Central memory CD8-positive, alpha-beta T cell (primary cell): Measurements from ENCODE around the gene SLC15A5.

Source experiments
- ATAC-seq: fragments of 150-1000 bp; cut with Tn5 transposase; replicated peaks from 2 replicates; pipeline ENCODE4 v1.10.0; 2022; ENCODE audit warnings: mild to moderate bottlenecking, moderate FRiP score, moderate number of reproducible peaks; ENCODE audit not compliant: poor library complexity, severe bottlenecking; ENCODE audit errors: extremely low read depth
- DNase-seq, 2 donors: peaks; one replicate each; pipeline ENCODE4 v3.0.0; 2021; ENCODE audit warnings: low spot score in 2 of 2
- H3K27ac Mint-ChIP-seq: one replicate; pipeline ENCODE4 v1.8.0; 2022; ENCODE audit warnings: low read depth, mild to moderate bottlenecking, moderate library complexity, mixed read lengths
- H3K27me3 Mint-ChIP-seq: one replicate; pipeline ENCODE4 v1.8.0; 2022; ENCODE audit warnings: mixed read lengths
- H3K36me3 Mint-ChIP-seq: one replicate; pipeline ENCODE4 v1.8.0; 2022; ENCODE audit warnings: mild to moderate bottlenecking, moderate library complexity, mixed read lengths; ENCODE audit not compliant: insufficient read depth
- H3K4me1 Mint-ChIP-seq: one replicate; pipeline ENCODE4 v1.8.0; 2022; ENCODE audit warnings: mixed read lengths
- H3K4me3 Mint-ChIP-seq: one replicate; pipeline ENCODE4 v1.8.0; 2022; ENCODE audit warnings: mild to moderate bottlenecking, moderate library complexity, mixed read lengths
- H3K9me3 Mint-ChIP-seq: one replicate; pipeline ENCODE4 v1.8.0; 2022; ENCODE audit warnings: mixed read lengths

The SLC15A5 gene

DNA sequence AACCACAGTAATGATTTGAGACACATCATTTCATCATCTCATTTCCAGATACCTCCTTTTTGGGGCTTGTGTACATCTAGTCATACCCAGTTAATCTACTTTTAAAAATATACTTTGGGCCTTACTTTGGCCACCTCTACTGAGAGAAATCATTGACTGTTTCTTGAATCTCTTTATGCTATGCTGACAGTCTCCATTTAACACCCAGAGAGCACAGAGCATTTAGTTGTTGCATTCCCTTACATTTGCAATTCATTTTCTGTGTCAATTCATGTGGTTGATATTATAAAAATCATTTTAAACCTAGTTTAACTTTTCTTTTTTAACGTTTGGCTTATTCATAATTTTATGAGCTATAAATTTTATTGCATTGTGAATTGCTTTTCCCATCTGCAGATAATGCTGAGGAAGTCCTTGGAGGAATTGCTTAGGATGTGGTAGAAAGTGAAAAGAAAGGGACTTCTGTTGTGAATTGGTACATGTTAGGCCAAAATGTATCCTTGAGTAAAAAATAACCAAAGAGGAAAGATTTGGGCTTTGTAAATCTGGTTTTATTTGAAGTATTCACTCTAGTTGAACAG is 17.0 kb upstream of the SLC15A5 start:
- Mint-ChIP-seq H3K36me3 (peaks cover 1% of the 10 kb centered on the region), H3K27me3 (no peaks in the 10 kb centered on the region), H3K27ac (no peak overlapping the region), H3K4me1 (no peaks in the 10 kb centered on the region), H3K4me3 (no peak overlapping the region), H3K9me3 (peaks cover 35% of the 10 kb centered on the region)
- ATAC-seq (no peak), DNase-seq (no peak)

DNA sequence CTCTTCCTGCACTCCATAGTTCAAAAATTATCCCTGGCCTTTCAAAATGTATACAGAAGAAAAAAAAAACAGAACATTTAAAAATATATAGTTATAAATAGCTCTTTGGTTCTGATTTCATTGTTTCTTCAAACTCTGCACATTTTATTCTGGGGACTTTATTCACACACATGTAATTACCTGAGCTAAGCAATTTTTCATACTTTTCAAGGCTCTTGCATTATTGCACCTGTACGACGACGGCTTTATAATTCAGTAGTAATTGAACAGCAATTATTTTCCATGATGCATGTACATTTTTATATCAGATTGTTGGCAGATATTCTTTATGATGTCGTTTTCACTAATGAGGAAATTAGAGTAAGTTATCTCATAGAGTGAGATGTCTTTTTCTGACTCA is 13.5 kb upstream of the SLC15A5 start:
- no peaks in the 10 kb centered on the region for H3K27me3 Mint-ChIP-seq
- peaks cover 29% of the 10 kb centered on the region for H3K9me3 Mint-ChIP-seq
- DNase-seq (no peak), ATAC-seq (no peak)
- no peak overlapping the region for H3K4me3 Mint-ChIP-seq
- no peak overlapping the region for H3K27ac Mint-ChIP-seq
- H3K4me1 Mint-ChIP-seq: no peaks in the 10 kb centered on the region
- H3K36me3 Mint-ChIP-seq: peaks cover 1% of the 10 kb centered on the region

DNA sequence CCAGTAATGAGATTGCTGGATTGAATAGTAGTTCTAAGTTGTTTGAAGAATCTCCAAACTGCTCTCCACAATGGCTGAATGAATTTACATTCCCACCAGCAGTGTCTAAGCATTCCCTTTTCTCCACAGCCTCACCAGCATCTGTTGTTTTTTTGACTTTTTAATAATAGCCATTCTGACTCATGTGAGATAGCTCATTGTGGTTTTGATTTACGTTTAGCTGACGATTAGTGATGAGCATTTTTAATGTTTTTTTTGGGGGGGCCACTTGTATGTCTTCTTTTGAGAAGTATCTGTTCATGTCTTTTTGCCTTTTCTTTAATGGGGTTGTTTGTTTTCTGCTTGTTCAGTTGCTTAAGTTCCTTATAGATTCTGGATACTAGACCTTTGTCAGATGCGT is 8.1 kb upstream of the SLC15A5 start:
- Mint-ChIP-seq H3K4me3 (no peak overlapping the region), H3K9me3 (peaks cover 20% of the 10 kb centered on the region), H3K4me1 (no peaks in the 10 kb centered on the region), H3K27ac (no peak overlapping the region), H3K27me3 (no peaks in the 10 kb centered on the region), H3K36me3 (no peaks in the 10 kb centered on the region)
- ATAC-seq: no peak
- no peak for DNase-seq

DNA sequence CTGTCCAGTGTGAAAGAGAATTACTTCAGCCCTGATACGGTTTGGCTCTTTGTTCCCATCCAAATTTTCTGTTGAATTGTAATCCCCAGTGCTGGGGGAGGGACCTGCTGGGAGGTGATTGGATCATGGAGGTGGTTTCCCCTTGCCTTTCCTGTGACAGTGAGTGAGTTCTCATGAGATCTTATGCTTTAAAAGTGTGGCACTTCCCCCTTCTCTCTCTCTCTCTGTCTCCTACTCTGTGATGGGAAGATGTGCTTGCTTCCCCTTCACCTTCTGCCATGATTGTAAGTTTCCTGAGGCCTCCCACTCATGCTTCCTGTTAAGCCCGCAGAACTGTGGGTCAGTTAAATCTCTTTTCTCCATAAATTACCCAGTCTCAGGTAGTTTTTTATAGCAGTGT is 5.5 kb upstream of the SLC15A5 start:
- Mint-ChIP-seq H3K27me3 (no peaks in the 10 kb centered on the region), H3K9me3 (peaks cover 15% of the 10 kb centered on the region), H3K4me3 (no peak overlapping the region), H3K4me1 (no peaks in the 10 kb centered on the region), H3K36me3 (no peaks in the 10 kb centered on the region), H3K27ac (no peak overlapping the region)
- ATAC-seq (no peak), DNase-seq (no peak)

DNA sequence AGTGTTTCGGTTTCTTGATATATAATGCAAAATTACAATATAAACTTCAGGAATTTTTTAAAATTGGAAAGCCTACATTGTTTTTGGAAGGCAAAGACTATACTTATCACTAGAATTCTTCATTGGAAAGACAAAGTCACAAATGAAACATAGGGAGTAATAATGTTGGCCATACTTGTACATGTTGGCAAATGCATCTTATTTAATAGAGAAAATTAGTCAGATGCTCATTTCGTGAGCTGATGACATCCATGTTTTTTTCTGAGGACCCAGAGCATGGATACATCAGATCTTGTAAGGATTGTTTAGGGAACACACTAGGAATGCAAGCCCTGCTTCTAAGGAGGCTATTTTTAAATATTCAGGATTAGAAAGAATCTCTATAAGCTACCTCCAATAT is 4.6 kb upstream of the SLC15A5 start:
- H3K27me3 Mint-ChIP-seq: no peaks in the 10 kb centered on the region
- H3K36me3 Mint-ChIP-seq: no peaks in the 10 kb centered on the region
- DNase-seq (no peak), ATAC-seq (no peak)
- no peaks in the 10 kb centered on the region for H3K4me1 Mint-ChIP-seq
- H3K9me3 Mint-ChIP-seq: peaks cover 11% of the 10 kb centered on the region
- H3K27ac Mint-ChIP-seq: no peak overlapping the region
- H3K4me3 Mint-ChIP-seq: no peak overlapping the region

DNA sequence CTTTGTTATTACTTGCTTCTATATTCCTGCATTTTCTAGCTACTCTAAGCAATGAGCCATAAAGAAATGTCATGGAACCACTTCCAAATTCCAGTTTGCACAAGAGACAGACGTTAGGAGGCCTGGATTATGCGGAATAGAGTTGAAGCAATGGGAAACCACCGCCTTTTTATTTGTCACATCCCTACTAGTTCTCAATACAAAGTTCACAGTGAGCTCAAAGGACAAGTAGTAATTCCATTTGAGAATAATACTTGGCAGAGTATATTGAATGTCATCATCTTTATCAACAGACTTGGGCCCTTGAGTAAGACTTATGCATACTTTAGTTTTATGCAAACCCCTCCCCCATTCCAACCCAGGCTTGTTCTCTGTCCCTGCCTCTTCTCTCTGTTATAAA is 3.7 kb upstream of the SLC15A5 start:
- DNase-seq: no peak
- H3K36me3 Mint-ChIP-seq: no peaks in the 10 kb centered on the region

DNA sequence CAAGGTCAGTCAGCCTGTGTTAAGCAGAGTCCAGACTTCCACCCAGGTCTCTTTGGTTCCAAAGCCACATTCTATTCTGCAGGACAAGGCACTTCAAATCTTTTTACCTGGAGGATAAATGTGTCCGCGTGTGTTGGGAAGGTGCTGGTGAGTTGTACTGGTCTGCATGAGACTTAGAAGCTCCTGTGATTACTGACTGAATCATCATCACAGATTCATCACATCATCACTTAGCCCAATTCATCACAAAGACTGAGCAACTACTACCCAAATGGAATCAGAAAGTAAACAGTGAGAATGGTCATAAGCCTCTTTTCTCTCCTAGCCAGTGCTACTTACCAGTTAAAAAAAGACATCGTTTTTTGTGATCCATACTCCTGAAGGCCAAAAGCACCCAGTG is 5.3 kb downstream of the SLC15A5 start:
- Mint-ChIP-seq H3K9me3 (peaks cover 17% of the 10 kb centered on the region), H3K4me3 (no peak overlapping the region), H3K27ac (no peak overlapping the region), H3K36me3 (no peaks in the 10 kb centered on the region), H3K27me3 (no peaks in the 10 kb centered on the region), H3K4me1 (no peaks in the 10 kb centered on the region)
- ATAC-seq (no peak), DNase-seq (no peak)

More for the DNA sequence above, 3.7 kb upstream of the SLC15A5 start:
- ATAC-seq: no peak
- H3K27ac Mint-ChIP-seq: no peak overlapping the region
- no peak overlapping the region for H3K4me3 Mint-ChIP-seq
- no peaks in the 10 kb centered on the region for H3K4me1 Mint-ChIP-seq
- H3K27me3 Mint-ChIP-seq: no peaks in the 10 kb centered on the region
- H3K9me3 Mint-ChIP-seq: peaks cover 15% of the 10 kb centered on the region

DNA sequence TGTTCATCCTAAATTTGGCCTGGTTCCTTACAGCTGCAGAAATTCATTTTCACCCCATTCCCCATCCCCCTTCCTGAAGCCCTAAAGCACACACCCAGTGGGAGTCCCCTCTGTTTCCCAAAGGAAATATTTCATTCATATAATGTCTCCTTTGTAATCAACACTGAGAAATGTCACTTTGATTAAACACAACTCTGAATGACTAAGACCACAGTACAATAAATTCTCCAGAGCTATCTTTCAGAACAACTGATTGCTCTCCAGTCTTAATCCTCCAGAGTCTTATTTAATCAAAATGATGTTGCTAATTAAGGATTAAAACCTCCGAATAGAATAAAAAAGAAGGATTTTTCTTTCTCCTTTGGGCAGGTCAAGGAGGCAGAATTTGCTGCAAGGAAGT is 6.4 kb downstream of the SLC15A5 start:
- ATAC-seq: no peak
- H3K27me3 Mint-ChIP-seq: no peaks in the 10 kb centered on the region
- H3K36me3 Mint-ChIP-seq: no peaks in the 10 kb centered on the region
- DNase-seq: no peak
- peaks cover 12% of the 10 kb centered on the region for H3K9me3 Mint-ChIP-seq
- H3K4me1 Mint-ChIP-seq: no peaks in the 10 kb centered on the region
- no peak overlapping the region for H3K27ac Mint-ChIP-seq
- no peak overlapping the region for H3K4me3 Mint-ChIP-seq

DNA sequence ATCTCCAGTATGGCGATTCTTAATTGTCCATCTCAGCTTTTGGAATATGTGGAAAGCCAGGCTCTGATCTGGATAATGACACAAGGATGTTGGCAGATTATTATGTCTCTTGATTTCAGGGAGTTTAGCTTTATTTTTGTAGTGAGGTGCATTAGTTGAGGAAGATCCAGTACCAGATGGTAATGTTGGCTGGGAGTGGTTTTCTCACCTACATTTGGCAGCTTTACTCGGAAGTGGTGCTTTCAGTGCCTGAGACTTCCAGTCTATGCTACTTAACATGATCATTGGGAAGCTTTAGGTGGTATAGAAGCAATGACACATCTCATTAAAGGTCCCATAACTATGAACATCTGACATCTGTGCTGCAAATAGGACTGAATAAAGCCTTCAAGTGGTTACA is 7.5 kb downstream of the SLC15A5 start:
- H3K27ac Mint-ChIP-seq: no peak overlapping the region
- H3K27me3 Mint-ChIP-seq: no peaks in the 10 kb centered on the region
- H3K9me3 Mint-ChIP-seq: peaks cover 9% of the 10 kb centered on the region
- H3K4me1 Mint-ChIP-seq: no peaks in the 10 kb centered on the region
- ATAC-seq (no peak), DNase-seq (no peak)
- H3K36me3 Mint-ChIP-seq: no peaks in the 10 kb centered on the region
- no peak overlapping the region for H3K4me3 Mint-ChIP-seq

DNA sequence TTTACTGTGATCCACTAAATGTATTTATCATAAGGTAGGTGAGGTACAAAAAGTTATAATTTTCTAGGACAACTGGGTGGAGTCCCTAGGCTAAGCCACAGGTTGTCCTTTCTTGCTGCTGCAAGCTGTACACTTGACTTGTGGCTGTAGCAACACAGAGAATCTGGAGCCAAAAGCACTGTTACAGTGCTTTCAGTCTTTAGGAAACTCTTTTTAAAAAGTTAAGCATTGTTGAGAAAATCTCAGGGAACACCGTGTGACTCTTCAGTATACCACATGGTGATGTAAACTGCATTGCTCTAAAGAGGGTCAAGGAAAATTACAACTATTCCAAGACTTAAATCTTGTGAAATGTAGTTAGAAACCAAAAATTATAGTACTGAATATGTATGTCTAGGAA is 11.4 kb downstream of the SLC15A5 start:
- DNase-seq (no peak), ATAC-seq (no peak)
- peaks cover 23% of the 10 kb centered on the region for H3K9me3 Mint-ChIP-seq
- no peak overlapping the region for H3K4me3 Mint-ChIP-seq
- H3K27me3 Mint-ChIP-seq: no peaks in the 10 kb centered on the region
- no peaks in the 10 kb centered on the region for H3K4me1 Mint-ChIP-seq
- no peak overlapping the region for H3K27ac Mint-ChIP-seq
- H3K36me3 Mint-ChIP-seq: no peaks in the 10 kb centered on the region

DNA sequence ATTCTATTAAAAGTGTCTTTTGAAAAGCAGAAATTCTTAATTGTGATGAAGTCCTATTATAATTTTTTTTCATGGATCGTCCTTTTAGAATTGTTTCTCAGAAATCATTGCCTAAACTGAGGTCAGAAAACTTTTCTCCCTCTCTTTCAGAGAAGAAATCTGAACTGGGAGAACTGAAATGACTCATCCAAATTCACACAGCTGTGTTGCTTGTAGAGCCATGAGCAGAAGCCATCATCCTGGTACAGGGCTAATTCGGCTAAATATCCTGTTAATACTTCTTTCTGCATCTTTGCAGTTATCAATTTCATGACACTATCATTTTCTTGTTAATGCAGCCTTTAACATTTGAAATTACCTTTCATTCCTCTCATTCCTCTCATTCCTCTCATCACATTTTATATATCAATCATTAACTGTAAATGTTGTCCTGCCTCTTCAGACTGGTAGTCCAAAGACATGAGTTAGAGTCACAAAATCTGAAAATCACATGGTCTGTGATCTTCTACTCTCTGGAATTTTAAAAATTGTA is 15.5 kb downstream of the SLC15A5 start:
- DNase-seq (no peak), ATAC-seq (no peak)
- Mint-ChIP-seq H3K4me3 (no peak overlapping the region), H3K9me3 (peaks cover 23% of the 10 kb centered on the region), H3K27ac (no peak overlapping the region), H3K27me3 (no peaks in the 10 kb centered on the region), H3K36me3 (no peaks in the 10 kb centered on the region), H3K4me1 (no peaks in the 10 kb centered on the region)

DNA sequence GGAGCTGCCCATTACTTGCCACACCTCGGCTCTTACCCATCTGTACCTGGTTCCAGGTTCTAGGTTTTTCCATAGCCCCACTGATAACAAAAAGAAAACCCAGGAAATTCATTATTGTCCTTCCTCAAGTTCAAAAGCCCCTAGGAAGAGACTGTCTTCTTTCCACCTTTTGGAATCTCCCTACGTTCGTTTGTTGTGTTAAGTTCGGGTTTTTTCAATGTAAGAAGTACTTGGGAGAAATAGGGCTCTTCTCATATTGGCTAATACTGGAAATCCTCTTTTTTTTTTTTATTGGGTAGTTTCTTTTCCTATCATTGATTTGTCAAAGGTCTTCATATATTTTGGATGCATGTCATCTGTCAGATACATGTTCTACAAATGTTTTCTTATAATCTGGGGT is 17.3 kb downstream of the SLC15A5 start:
- Mint-ChIP-seq H3K27ac (no peak overlapping the region), H3K36me3 (no peaks in the 10 kb centered on the region), H3K4me3 (no peak overlapping the region), H3K9me3 (peaks cover 23% of the 10 kb centered on the region), H3K4me1 (no peaks in the 10 kb centered on the region), H3K27me3 (no peaks in the 10 kb centered on the region)
- ATAC-seq: no peak
- DNase-seq: no peak

DNA sequence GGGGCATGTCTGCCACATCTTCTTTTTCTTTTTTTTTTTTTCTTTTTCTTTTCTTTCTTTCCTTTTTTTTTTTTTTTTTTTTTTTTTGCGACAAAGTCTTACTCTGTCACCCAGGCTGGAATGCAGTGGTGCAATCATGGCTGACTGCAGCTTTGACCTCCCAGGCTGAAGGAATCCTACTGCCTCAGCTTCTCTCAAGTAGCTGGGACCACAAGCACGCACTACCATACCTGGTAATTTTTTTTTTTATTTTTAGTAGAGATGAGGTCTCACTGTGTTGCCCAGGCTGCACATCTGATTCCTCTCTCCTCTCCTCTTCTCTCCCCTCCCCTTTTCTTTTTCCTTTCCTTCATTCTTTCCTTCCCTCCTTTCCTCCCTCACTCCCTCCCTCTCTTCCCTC is 18.5 kb downstream of the SLC15A5 start:
- no peak overlapping the region for H3K27ac Mint-ChIP-seq
- DNase-seq (no peak), ATAC-seq (no peak)
- H3K9me3 Mint-ChIP-seq: peaks cover 13% of the 10 kb centered on the region
- no peaks in the 10 kb centered on the region for H3K4me1 Mint-ChIP-seq
- no peak overlapping the region for H3K4me3 Mint-ChIP-seq
- no peaks in the 10 kb centered on the region for H3K27me3 Mint-ChIP-seq
- H3K36me3 Mint-ChIP-seq: no peaks in the 10 kb centered on the region

DNA sequence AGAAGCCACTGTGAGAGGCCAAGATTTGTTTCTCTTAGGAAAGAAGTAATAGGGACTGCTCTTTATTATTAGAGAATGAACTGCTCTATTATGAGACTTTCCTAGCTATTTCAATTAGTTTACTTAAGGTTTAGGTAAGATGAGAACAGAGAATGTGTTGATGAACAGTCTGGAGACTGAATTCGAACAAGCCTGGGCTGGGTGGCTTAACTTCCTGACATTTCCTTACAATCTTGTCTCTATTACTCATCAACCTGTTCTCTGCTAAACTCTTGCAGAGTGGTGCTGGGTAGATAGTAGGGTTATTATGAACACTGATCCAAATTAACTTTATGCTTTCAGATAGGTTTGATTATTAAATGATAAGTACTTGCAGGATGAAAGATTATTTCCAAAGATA is 31.2 kb downstream of the SLC15A5 start:
- Mint-ChIP-seq H3K27ac (no peak overlapping the region), H3K4me3 (no peak overlapping the region), H3K9me3 (peaks cover 33% of the 10 kb centered on the region), H3K36me3 (no peaks in the 10 kb centered on the region), H3K27me3 (no peaks in the 10 kb centered on the region), H3K4me1 (no peaks in the 10 kb centered on the region)
- ATAC-seq (no peak), DNase-seq (no peak)
